Liver (tissue), 9 donors: ENCODE results near the gene PEX14. TPM values are rescaled to one million over a fixed set of nuclear protein-coding genes. Genes with fewer than 3 reads are reported as not detected.

Experiments
- DNase-seq: peaks from one replicate; pipeline ENCODE4 v3.0.0-alpha.2; 2017; ENCODE audit warnings: low spot score
- H3K27ac ChIP-seq, 2 donors: one replicate each; pipeline ENCODE4 v1.7.0; 2013; ENCODE audit warnings: inconsistent platforms in 2 of 2, low read length in 2 of 2, control low read depth in 1 of 2, low read depth in 1 of 2, mild to moderate bottlenecking in 1 of 2
- H3K27me3 ChIP-seq, 4 donors: one replicate each; pipeline versions ENCODE4 v1.6.1 to v1.7.0; 2013; ENCODE audit warnings: low read length in 3 of 4, inconsistent platforms in 1 of 4, mild to moderate bottlenecking in 1 of 4, moderate library complexity in 1 of 4; ENCODE audit not compliant: control insufficient read depth in 4 of 4, insufficient read depth in 4 of 4
- H3K36me3 ChIP-seq, 4 donors: one replicate each; pipeline versions ENCODE4 v1.6.1 to v1.7.0; 2013; ENCODE audit warnings: low read length in 3 of 4, mild to moderate bottlenecking in 3 of 4, low read depth in 1 of 4, moderate library complexity in 1 of 4; ENCODE audit not compliant: control insufficient read depth in 4 of 4, insufficient read depth in 3 of 4
- H3K4me1 ChIP-seq, 4 donors: one replicate each; pipeline versions ENCODE4 v1.6.1 to v1.7.0; 2013; ENCODE audit warnings: low read length in 3 of 4, mild to moderate bottlenecking in 3 of 4, moderate library complexity in 1 of 4; ENCODE audit not compliant: control insufficient read depth in 4 of 4, insufficient read depth in 4 of 4
- H3K4me3 ChIP-seq, 3 donors: one replicate each; pipeline versions ENCODE4 v1.6.1 to v1.7.0; 2013; ENCODE audit warnings: low read length in 3 of 3, control low read depth in 1 of 3, low read depth in 1 of 3, mild to moderate bottlenecking in 1 of 3
- H3K9ac ChIP-seq, 2 donors: one replicate each; pipeline ENCODE4 v1.7.0; 2013; ENCODE audit warnings: low read length in 2 of 2, mild to moderate bottlenecking in 2 of 2, moderate library complexity in 2 of 2, control low read depth in 1 of 2, low read depth in 1 of 2
- H3K9me3 ChIP-seq, 4 donors: one replicate each; pipeline versions ENCODE4 v1.6.1 to v1.7.0; 2013; ENCODE audit warnings: low read length in 3 of 4; ENCODE audit not compliant: control insufficient read depth in 4 of 4
- CTCF ChIP-seq: fragments of 150-350 bp; IDR thresholded peaks from 2 replicates; pipeline ENCODE4 v1.5.1; 2017; ENCODE audit warnings: improper control_type of control experiment, low read depth, low read length; ENCODE audit not compliant: missing input control
- EGR1 ChIP-seq, 2 donors: IDR thresholded peaks; 2 replicates each; pipeline ENCODE4 v1.6.1; 2016 to 2018; ENCODE audit warnings: antibody characterized with exemption in 2 of 2, low read depth in 2 of 2
- FOXA1 ChIP-seq: IDR thresholded peaks from 2 replicates; pipeline ENCODE4 v1.6.1; 2016; ENCODE audit warnings: antibody characterized with exemption
- FOXA2 ChIP-seq: IDR thresholded peaks from 2 replicates; pipeline ENCODE4 v1.6.1; 2016; ENCODE audit warnings: antibody characterized with exemption
- GABPA ChIP-seq, 2 donors: IDR thresholded peaks in 1 of 2; conservative IDR thresholded peaks in 1 of 2; 2 replicates each; pipeline ENCODE4 v1.6.1; 2016; ENCODE audit warnings: antibody characterized with exemption in 2 of 2, mild to moderate bottlenecking in 1 of 2, moderate library complexity in 1 of 2
- HNF4A ChIP-seq, 2 donors: conservative IDR thresholded peaks; 2 replicates each; pipeline ENCODE4 v1.6.1; 2016; ENCODE audit warnings: antibody characterized with exemption in 2 of 2, mild to moderate bottlenecking in 2 of 2
- HNF4G ChIP-seq: IDR thresholded peaks from 2 replicates; pipeline ENCODE4 v1.6.1; 2016; ENCODE audit warnings: antibody characterized with exemption
- JUND ChIP-seq, 2 donors: IDR thresholded peaks; 2 replicates each; pipeline ENCODE4 v1.6.1; 2016; ENCODE audit warnings: antibody characterized with exemption in 2 of 2
- NR2F2 ChIP-seq: IDR thresholded peaks from 2 replicates; pipeline ENCODE4 v1.6.1; 2016; ENCODE audit warnings: antibody characterized with exemption
- RAD21 ChIP-seq, 2 donors: IDR thresholded peaks; 2 replicates each; pipeline ENCODE4 v1.6.1; 2016; ENCODE audit warnings: antibody characterized with exemption in 2 of 2, mild to moderate bottlenecking in 2 of 2
- RXRA ChIP-seq, 2 donors: IDR thresholded peaks; 2 replicates each; pipeline ENCODE4 v1.6.1; 2017 to 2018; ENCODE audit warnings: antibody characterized with exemption in 2 of 2, mild to moderate bottlenecking in 1 of 2
- SP1 ChIP-seq: IDR thresholded peaks from 2 replicates; pipeline ENCODE4 v1.6.1; 2018; ENCODE audit warnings: antibody characterized with exemption, mild to moderate bottlenecking
- TAF1 ChIP-seq: conservative IDR thresholded peaks from 2 replicates; pipeline ENCODE4 v1.6.1; 2016; ENCODE audit warnings: antibody characterized with exemption, mild to moderate bottlenecking
- YY1 ChIP-seq: IDR thresholded peaks from 2 replicates; pipeline ENCODE4 v1.6.1; 2016; ENCODE audit warnings: antibody characterized with exemption, mild to moderate bottlenecking
- WGBS: extraction: QIAGEN DNeasy Blood & Tissue Kit; methylation state at CpG from one replicate; pipeline ENCODE4 v1.1.7; 2013; 5-methylcytosine and 5-hydroxymethylcytosine counted together
- polyA plus RNA-seq, 2 donors: library from polyadenylated mRNA; stranded (reverse) in 1 of 2; unstranded in 1 of 2; fragments of 200-250 nt in 1 of 2; fragments of >200 nt in 1 of 2; fragmentation: Nextera tagmentation in 1 of 2; extraction: Ambion mirVana in 1 of 2; gene quantifications; one replicate each; pipeline versions ENCODE4 v1.2.1 to v1.2.3, GENCODE V29; 2013 to 2015
- total RNA-seq, 2 donors: library from RNA; depleted of rRNA; stranded (reverse); fragments of >200 nt; gene quantifications; one replicate each; pipeline ENCODE4 v1.2.3, GENCODE V29; 2014
- TF ChIP-seq, protein P1 (sequence below): IDR thresholded peaks from 2 replicates; pipeline ENCODE4 v1.6.1; 2016; ENCODE audit warnings: antibody characterized with exemption
- TF ChIP-seq, protein P2 (sequence below): IDR thresholded peaks from 2 replicates; pipeline ENCODE4 v1.6.1; 2016; ENCODE audit warnings: antibody characterized with exemption, mild to moderate bottlenecking
- TF ChIP-seq, protein P3 (sequence below): IDR thresholded peaks from 2 replicates; pipeline ENCODE4 v1.6.1; 2016; ENCODE audit warnings: antibody characterized with exemption
- TF ChIP-seq, protein P4 (sequence below): IDR thresholded peaks from 2 replicates; pipeline ENCODE4 v1.6.1; 2016; ENCODE audit warnings: antibody characterized with exemption
- donor health status: healthy.
- donor health status: healthy.
- donor health status: healthy.
- donor health status: healthy.
- donor health status: healthy.

The PEX14 gene
- total and polyA plus RNA-seq, 4 donors, result 7.1 to 16.1 (median 11.7) TPM

DNA sequence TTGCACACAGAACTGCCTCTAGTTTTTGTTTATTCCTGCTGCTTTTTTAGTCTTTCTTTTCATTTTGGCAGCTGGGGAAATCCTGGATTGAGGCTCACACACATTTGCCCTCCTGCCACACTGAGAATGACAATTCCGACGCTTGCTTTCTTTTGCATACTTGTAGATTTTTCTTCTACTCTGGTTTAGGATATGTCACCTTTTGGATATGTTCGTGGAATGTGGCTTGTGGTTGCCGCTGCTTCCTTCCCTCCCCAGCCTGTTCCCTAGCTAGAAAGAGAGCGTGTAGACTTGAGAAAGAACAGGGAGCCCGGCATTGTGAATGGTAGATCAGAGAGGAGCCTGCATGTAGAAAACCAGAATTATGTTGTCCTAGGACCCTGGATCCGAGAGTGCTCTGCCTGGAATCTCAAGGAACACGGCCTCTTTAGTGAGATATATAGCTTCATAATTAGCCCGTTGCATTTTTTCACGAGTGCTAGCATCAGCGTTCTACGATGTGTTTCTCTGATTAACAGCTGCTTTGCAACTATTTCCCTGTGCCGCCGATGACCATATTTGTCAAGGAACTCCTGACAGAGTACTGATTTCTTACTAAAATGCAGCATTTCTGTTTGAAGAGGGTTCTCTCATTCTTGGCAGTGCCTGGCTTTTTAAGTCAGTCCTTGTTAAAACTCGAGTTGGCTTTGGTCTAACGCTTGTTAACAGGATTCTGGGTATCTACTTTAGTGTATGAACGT, 56.2 kb downstream of the PEX14 start:
- H3K4me1 ChIP-seq, result peaks cover 0 to 27% (median 22%) of the 10 kb centered on the region in 4 donors
- DNase-seq, result no peak
- H3K4me3 ChIP-seq, result no peak overlapping the region
- H3K9ac ChIP-seq, result no peak overlapping the region
- no peaks in the 10 kb centered on the region for H3K27me3 ChIP-seq
- peaks cover 0 to 3% (median 0%) of the 10 kb centered on the region in 4 donors for H3K36me3 ChIP-seq
- no peaks in the 10 kb centered on the region for H3K9me3 ChIP-seq
- H3K27ac ChIP-seq, result no peak overlapping the region
- TF ChIP-seq, protein P1, sequence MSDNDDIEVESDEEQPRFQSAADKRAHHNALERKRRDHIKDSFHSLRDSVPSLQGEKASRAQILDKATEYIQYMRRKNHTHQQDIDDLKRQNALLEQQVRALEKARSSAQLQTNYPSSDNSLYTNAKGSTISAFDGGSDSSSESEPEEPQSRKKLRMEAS, result no peak
- TF ChIP-seq RAD21 (IDR thresholded peaks at IDR 0.05) (no peak), JUND (IDR thresholded peaks at IDR 0.05) (no peak), GABPA (IDR thresholded peaks at IDR 0.05 in 1 of 2, conservative IDR thresholded peaks at IDR 0.05 in 1 of 2) (no peak), TAF1 (no peak), EGR1 (IDR thresholded peaks at IDR 0.05; ENCODE audit: low read depth in 2 of 2) (no peak), HNF4A (conservative IDR thresholded peaks at IDR 0.05) (no peak), NR2F2 (no peak), HNF4G (no peak), RXRA (IDR thresholded peaks at IDR 0.05) (no peak), FOXA1 (no peak), CTCF (no peak), FOXA2 (no peak), YY1 (no peak), SP1 (no peak)
- TF ChIP-seq, protein P2, sequence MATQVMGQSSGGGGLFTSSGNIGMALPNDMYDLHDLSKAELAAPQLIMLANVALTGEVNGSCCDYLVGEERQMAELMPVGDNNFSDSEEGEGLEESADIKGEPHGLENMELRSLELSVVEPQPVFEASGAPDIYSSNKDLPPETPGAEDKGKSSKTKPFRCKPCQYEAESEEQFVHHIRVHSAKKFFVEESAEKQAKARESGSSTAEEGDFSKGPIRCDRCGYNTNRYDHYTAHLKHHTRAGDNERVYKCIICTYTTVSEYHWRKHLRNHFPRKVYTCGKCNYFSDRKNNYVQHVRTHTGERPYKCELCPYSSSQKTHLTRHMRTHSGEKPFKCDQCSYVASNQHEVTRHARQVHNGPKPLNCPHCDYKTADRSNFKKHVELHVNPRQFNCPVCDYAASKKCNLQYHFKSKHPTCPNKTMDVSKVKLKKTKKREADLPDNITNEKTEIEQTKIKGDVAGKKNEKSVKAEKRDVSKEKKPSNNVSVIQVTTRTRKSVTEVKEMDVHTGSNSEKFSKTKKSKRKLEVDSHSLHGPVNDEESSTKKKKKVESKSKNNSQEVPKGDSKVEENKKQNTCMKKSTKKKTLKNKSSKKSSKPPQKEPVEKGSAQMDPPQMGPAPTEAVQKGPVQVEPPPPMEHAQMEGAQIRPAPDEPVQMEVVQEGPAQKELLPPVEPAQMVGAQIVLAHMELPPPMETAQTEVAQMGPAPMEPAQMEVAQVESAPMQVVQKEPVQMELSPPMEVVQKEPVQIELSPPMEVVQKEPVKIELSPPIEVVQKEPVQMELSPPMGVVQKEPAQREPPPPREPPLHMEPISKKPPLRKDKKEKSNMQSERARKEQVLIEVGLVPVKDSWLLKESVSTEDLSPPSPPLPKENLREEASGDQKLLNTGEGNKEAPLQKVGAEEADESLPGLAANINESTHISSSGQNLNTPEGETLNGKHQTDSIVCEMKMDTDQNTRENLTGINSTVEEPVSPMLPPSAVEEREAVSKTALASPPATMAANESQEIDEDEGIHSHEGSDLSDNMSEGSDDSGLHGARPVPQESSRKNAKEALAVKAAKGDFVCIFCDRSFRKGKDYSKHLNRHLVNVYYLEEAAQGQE, result no peak
- TF ChIP-seq, protein P3, sequence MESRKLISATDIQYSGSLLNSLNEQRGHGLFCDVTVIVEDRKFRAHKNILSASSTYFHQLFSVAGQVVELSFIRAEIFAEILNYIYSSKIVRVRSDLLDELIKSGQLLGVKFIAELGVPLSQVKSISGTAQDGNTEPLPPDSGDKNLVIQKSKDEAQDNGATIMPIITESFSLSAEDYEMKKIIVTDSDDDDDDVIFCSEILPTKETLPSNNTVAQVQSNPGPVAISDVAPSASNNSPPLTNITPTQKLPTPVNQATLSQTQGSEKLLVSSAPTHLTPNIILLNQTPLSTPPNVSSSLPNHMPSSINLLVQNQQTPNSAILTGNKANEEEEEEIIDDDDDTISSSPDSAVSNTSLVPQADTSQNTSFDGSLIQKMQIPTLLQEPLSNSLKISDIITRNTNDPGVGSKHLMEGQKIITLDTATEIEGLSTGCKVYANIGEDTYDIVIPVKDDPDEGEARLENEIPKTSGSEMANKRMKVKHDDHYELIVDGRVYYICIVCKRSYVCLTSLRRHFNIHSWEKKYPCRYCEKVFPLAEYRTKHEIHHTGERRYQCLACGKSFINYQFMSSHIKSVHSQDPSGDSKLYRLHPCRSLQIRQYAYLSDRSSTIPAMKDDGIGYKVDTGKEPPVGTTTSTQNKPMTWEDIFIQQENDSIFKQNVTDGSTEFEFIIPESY, result no peak
- TF ChIP-seq, protein P4, sequence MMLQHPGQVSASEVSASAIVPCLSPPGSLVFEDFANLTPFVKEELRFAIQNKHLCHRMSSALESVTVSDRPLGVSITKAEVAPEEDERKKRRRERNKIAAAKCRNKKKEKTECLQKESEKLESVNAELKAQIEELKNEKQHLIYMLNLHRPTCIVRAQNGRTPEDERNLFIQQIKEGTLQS, result no peak
- WGBS, result 84% methylated on average over 17 of the region's 17 CpGs
